GM18951 (cell line): ENCODE data around the gene TSEN15.
"Not testable (repeated sequence)": the region's sequence is repeated elsewhere in the genome, so short reads cannot be mapped to it uniquely, and the experiment has no call there.

Experiments
- POLR2A ChIP-seq: IDR thresholded peaks from 4 replicates; pipeline ENCODE4 v1.6.1; 2011; ENCODE audit warnings: mild to moderate bottlenecking; ENCODE audit not compliant: insufficient read length, insufficient read depth; ENCODE audit errors: extremely low read depth
- in situ Hi-C: fragments of 300-500 bp; cut with MboI; formaldehyde crosslinking; loops from one replicate; pipeline ENCODE4 v1.12.0; 2022; ENCODE audit warnings: low sequenced_read_pairs, mixed read lengths, inconsistent platforms; ENCODE audit not compliant: unreplicated experiment

TSEN15 gene

DNA sequence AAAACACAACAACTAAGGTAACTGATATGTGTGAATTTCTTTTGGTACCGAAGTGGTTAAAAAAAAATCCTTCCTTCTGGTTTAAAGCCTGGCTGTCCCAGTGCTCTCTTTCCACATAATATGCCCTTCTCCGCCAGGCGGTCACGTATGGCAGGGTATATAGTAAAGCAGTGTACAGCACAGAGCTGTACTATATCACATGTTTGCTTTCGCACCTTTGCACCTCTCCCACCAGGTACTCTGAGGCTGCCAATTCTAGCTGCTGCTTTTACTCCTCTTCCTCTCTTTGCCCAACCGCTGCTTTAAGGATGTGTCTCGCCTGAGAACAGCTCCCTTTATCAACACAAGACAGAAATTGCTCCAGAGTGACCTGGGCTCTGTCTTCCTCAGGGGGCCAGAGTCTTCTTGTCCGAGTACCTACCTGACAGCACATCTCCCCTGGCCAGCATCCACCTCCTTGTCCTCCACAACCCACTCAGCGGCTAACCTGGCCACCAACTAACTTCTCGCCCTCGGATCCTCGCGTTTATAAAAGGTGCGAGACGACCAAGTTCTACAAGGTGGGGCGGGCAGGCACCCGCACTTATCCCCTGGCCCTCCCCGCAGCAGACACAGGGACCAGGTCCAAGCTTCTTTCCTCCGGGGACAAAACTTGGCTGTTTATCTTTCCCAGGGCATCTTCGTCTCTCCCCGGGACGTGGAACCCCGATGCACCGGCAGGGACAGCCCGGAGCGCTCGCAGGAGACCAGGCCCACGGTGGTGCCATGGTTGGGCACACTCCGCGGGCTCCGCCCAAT, 15.6 kb upstream of the TSEN15 start:
- in situ Hi-C loops, result no loop called here
- TF ChIP-seq POLR2A, result no peak

- TF ChIP-seq POLR2A, result no peak
- in situ Hi-C loops, result no loop called here
Observed at GRCh38 chr1:184036517-184036949, 15.0 kb upstream of the TSEN15 start.

GRCh38 chr1:184037849-184038591, 13.5 kb upstream of the TSEN15 start:
- TF ChIP-seq POLR2A, result no peak
- in situ Hi-C loops, result no loop called here

- in situ Hi-C loops, result no loop called here
- no peak for TF ChIP-seq POLR2A
Observed at GRCh38 chr1:184039126-184039525, 12.4 kb upstream of the TSEN15 start.

GRCh38 chr1:184041731-184042130, 9.8 kb upstream of the TSEN15 start:
- no peak for TF ChIP-seq POLR2A
- in situ Hi-C loops, result no loop called here

GRCh38 chr1:184043315-184043714, 8.2 kb upstream of the TSEN15 start:
- in situ Hi-C loops, result not testable (repeated sequence)

DNA sequence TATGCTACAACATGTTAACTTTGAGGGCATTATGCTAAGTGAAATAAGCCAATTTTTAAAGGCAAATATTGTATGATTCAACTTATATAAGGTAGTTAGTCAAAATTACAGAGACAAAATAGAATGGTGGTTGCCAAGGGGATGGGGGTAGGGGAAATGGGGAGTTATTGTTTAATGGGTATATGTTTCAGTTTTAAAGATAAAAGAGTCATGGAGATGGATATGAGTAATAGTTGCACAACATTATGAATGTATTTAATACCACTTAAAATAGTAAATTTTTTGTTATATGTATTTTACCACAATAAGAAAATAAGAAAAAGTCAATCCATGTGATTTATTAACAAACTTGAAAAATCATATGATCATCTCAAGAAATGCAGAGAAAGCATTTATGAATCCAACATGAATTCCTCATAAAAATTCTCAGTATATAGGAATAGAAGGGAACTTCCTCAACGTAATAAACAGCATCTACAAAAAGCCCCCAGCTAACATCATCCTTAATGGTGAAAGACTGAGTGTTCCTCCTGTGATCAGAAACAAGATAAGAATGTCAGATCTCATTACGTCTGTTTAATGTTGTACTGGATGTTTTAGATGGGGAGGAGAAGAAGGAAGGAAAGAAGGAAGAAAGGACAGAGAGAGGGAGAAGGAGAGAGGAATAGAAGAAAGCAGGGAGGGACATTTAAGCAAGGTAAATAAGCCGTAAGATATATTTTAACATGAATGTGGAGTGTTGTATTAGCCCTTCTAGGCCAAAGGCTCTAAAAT, 6.7 kb upstream of the TSEN15 start:
- in situ Hi-C loops, result no loop called here

DNA sequence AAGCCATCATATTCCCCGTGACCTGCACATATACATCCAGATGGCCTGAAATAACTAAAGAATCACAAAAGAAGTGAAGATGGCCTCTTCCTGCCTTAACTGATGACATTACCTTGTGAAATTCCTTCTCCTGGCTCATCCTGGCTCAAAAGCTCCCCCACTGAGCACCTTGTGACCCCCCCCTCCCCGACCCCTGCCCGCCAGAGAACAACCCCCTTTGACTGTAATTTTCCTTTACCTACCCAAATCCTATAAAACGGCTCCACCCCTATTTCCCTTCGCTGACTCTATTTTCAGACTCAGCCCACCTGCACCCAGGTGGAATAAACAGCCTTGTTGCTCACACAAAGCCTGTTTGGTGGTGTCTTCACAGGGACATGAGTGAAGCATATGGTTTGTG, 4.0 kb upstream of the TSEN15 start:
- in situ Hi-C loops, result not testable (repeated sequence)

More for the DNA sequence above, 6.7 kb upstream of the TSEN15 start:
- no peak for TF ChIP-seq POLR2A

GRCh38 chr1:184048561-184049240, 2.8 kb upstream of the TSEN15 start:
- no peak for TF ChIP-seq POLR2A
- in situ Hi-C loops, result no loop called here

GRCh38 chr1:184049291-184049690, 2.2 kb upstream of the TSEN15 start:
- no peak for TF ChIP-seq POLR2A
- in situ Hi-C loops, result no loop called here

DNA sequence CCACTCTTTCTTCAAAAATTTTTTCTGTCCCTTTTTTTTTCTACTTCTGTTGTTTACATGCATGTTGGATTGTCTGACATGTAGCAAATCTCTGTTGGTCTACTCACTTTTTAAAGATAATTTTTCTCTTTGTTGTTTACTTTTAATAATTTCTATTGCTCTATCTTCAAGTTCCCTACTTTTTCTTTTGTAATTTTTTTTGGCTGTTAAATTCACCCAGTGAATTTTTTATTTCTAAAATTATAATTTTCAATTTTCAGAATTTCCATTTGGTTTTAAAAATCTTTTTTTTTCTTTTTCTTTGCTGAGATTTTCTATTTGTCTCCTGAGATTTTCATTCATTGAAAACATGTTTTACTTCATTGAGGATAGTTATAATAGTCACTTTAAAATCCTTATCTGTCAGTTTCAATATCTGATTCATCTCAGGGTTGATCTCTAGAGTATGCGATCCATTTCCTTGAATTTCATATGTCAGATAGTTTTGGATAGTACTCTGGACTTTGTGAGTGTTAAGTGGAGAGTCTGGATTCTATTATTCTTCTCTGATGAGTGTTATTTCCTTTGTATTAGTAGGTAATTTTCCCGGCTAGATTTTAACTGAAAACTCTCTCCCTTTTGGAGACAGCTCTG, 1.6 kb upstream of the TSEN15 start:
- in situ Hi-C loops, result no loop called here
- no peak for TF ChIP-seq POLR2A

GRCh38 chr1:184050636-184051035, 894 bp upstream of the TSEN15 start:
- TF ChIP-seq POLR2A, result no peak
- in situ Hi-C loops, result no loop called here

DNA sequence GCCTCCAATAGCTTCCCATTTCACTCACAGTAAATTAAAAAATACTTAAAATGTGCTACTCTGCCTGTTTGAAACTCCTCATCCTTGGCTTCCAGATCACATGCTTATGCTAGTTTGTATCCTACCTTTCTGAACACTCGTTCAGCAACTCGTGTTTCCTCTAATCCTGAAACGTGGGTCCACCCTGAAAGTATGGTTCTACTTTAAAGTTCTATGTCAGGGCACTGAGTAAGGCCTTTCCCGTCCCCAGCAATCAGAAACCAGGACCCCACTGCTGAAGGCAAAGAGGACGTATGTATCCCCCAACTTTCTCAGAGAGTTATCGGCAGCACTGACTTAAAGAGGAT, 419 bp upstream of the TSEN15 start:
- no peak for TF ChIP-seq POLR2A
- in situ Hi-C loops, result no loop called here
